ENCODE results near the gene UBR1. TPM values are rescaled to one million over a fixed set of nuclear protein-coding genes. Genes with fewer than 3 reads are reported as not detected.
"Not testable (repeated sequence)": the region's sequence is repeated elsewhere in the genome, so short reads cannot be mapped to it uniquely, and the experiment has no call there.

UBR1 gene
- total RNA-seq, 4 donors from 2014 or later, result 28.8 to 42.0 (median 31.0) TPM

DNA sequence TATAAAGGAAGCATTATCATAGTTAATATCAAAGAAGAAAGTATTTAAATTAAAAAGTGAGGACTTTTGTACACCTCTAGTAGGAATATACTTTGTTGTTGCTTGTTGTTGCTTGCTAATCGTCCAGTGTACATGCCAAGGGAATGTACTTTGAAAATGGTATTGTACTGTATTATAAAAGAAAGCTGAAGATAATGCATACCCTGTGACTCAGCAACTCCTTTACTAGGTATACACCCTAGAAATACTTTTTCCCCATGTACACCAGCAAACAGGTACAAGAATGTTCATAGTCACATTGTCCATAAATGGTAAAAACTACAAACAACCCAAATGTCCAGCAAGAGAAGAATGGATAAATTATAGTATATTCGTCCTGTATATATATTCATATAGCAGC lies 197.3 kb downstream of the UBR1 start:
- no peaks in the 10 kb centered on the region for H3K36me3 ChIP-seq
- no peak for DNase-seq (ENCODE audit: low spot score in 2 of 2)
- H3K27me3 ChIP-seq, result no peaks in the 10 kb centered on the region
- H3K9me3 ChIP-seq, result no peaks in the 10 kb centered on the region
- H3K27ac ChIP-seq, result no peak overlapping the region
- peaks cover 0 to 4% (median 0%) of the 10 kb centered on the region in 4 donors for H3K4me1 ChIP-seq
- H3K4me3 ChIP-seq, result no peak overlapping the region
- TF ChIP-seq, protein P1, sequence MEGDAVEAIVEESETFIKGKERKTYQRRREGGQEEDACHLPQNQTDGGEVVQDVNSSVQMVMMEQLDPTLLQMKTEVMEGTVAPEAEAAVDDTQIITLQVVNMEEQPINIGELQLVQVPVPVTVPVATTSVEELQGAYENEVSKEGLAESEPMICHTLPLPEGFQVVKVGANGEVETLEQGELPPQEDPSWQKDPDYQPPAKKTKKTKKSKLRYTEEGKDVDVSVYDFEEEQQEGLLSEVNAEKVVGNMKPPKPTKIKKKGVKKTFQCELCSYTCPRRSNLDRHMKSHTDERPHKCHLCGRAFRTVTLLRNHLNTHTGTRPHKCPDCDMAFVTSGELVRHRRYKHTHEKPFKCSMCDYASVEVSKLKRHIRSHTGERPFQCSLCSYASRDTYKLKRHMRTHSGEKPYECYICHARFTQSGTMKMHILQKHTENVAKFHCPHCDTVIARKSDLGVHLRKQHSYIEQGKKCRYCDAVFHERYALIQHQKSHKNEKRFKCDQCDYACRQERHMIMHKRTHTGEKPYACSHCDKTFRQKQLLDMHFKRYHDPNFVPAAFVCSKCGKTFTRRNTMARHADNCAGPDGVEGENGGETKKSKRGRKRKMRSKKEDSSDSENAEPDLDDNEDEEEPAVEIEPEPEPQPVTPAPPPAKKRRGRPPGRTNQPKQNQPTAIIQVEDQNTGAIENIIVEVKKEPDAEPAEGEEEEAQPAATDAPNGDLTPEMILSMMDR (IDR thresholded peaks at IDR 0.05), result no peak
- TF ChIP-seq EP300 (IDR thresholded peaks at IDR 0.05), result no peak
- TF ChIP-seq POLR2A (IDR thresholded peaks at IDR 0.05), result no peak
- 75 to 78% methylated on average over 2 of the region's 2 CpGs for WGBS, 2 donors

DNA sequence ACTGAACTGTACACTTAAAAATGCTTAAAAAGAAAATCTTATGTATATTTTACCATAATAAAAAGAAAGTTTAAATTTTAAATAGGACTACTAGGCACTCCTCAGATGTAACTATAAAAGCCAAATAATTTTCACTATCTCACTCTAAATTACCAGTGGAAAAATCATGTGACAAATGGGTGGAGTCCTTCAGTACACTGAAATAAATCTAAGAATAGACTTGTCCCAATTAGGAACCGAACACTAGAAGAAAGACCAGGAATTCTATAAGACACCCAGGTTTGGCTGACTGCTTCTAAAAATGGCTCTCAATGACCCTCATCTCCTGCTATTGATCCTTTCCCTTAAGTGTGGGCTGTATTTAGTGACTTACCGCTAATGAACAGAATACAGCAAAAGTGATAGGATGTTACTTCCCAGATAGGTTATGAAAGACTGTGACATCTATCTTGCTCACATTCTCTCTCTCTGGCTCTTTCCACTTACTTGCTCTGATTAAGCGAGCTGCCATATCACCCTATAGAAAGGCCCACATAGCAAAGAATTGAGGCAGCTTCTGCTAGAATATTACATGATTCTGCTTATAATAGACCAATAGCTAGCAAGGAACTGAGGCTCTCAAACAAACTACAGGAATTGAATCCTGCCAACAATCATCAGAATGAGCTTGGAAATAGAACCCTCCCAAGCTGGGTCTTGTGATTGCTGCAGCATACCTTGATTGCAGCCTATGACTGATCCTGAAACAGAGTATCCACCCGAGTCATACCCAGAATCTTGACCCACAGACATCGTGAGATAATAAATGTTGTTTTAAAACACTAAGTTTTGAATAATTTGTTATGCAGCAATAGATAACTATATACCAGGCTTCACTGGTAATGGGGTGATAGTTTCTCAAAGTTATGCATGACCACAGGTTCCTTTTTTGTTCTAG lies 202.2 kb downstream of the UBR1 start:
- Histone ChIP-seq H3K27me3 (no peaks in the 10 kb centered on the region), H3K36me3 (no peaks in the 10 kb centered on the region), H3K4me3 (no peak overlapping the region), H3K9me3 (no peaks in the 10 kb centered on the region), H3K27ac (no peak overlapping the region), H3K4me1 (peaks cover 0 to 11% (median 0%) of the 10 kb centered on the region in 4 donors)
- 85 to 86% methylated on average over 5 of the region's 5 CpGs for WGBS, 2 donors
- TF ChIP-seq EP300 (IDR thresholded peaks at IDR 0.05) (no peak), POLR2A (IDR thresholded peaks at IDR 0.05) (no peak)
- TF ChIP-seq, protein P1 (IDR thresholded peaks at IDR 0.05), result no peak
- no peak for DNase-seq (ENCODE audit: low spot score in 2 of 2)

DNA sequence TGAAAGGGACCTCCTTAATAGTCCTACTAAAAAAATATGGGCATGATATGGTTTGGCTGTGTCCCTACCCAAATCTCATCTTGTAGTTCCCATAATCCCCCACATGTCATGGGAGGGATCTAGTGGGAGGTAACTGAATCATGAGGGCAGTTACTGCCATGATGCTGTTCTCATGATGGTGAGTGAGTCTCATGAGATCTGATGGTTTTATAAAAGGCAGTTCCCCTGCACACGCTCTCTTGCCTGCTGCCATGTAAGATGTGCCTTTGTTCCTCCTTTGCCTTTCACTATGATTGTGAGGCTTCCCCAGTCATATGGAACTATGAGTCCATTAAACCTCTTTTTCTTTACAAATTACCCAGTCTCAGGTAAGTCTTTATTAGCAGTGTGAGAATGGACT lies 211.9 kb downstream of the UBR1 start:
- not testable (repeated sequence) for H3K9me3 ChIP-seq; H3K27me3 ChIP-seq; H3K4me1 ChIP-seq; H3K4me3 ChIP-seq; H3K27ac ChIP-seq; DNase-seq (ENCODE audit: low spot score in 2 of 2)
- WGBS, 2 donors, result 89 to 96% methylated on average over 1 of the region's 1 CpG
- H3K36me3 ChIP-seq, result peaks cover 0 to 15% (median 0%) of the 10 kb centered on the region in 3 donors

Small RNAs within 50 kb of the gene (small RNA-seq; reads per million reads assigned to genes)
- not detected for gene AC068724.2

Other genes starting within 250 kb of the UBR1 start
- gene TTBK2, start 185.3 kb downstream of the UBR1 start, total RNA-seq, result 10 to 100 TPM; 20.2 to 31.2 (median 23.4) TPM
- 10 to 100 TPM; 19.5 to 49.8 (median 35.6) TPM for gene TMEM62, start 27.5 kb upstream of the UBR1 start, total RNA-seq
- 100 to 1,000 TPM in 2 of 4 donors, 10 to 100 TPM in 2; 59.4 to 171 (median 97.2) TPM for gene CCNDBP1, start 79.4 kb upstream of the UBR1 start, total RNA-seq
- gene EPB42, start 115.0 kb upstream of the UBR1 start, total RNA-seq, result under 1 TPM in 2 of 4 donors, not detected in 2; 0.30 to 0.44 TPM
- gene TGM5, start 160.9 kb upstream of the UBR1 start, total RNA-seq, result not detected
- gene TGM7, start 196.2 kb upstream of the UBR1 start, total RNA-seq, result not detected
- 10 to 100 TPM in 2 of 4 donors, 1 to 10 TPM in 2; 4.0 to 14.4 (median 9.8) TPM for gene LCMT2, start 224.5 kb upstream of the UBR1 start, total RNA-seq

Measured in tibial nerve (tissue), 4 donors.